Lower lobe of right lung (tissue), 2 donors: ENCODE results near the gene PCNT. TPM values are rescaled to one million over a fixed set of nuclear protein-coding genes. Genes with fewer than 3 reads are reported as not detected.
A peak's percentile ranks its signal among the peaks of the same experiment; 100 is the strongest.

ENCODE experiments used
- ATAC-seq, 2 donors: fragments of 200-7000 bp; cut with Tn5 transposase; one replicate each; pipeline ENCODE4 v1.9.1; 2020 to 2022; ENCODE audit warnings: mild to moderate bottlenecking in 2 of 2, moderate library complexity in 2 of 2
- DNase-seq: peaks from one replicate; pipeline ENCODE4 v3.0.0-alpha.2; 2020
- H3K27ac ChIP-seq: fragments of 200-600 bp; one replicate; pipeline ENCODE4 v1.8.0; 2022
- H3K27me3 ChIP-seq: fragments of 200-600 bp; one replicate; pipeline ENCODE4 v1.8.0; 2022; ENCODE audit warnings: low read depth
- H3K36me3 ChIP-seq: fragments of 200-600 bp; one replicate; pipeline ENCODE4 v1.8.0; 2022; ENCODE audit warnings: mild to moderate bottlenecking
- H3K4me1 ChIP-seq: fragments of 200-600 bp; one replicate; pipeline ENCODE4 v1.8.0; 2022
- H3K4me3 ChIP-seq: fragments of 200-600 bp; one replicate; pipeline ENCODE4 v1.8.0; 2022; ENCODE audit warnings: mild to moderate bottlenecking
- H3K9me3 ChIP-seq: fragments of 200-600 bp; one replicate; pipeline ENCODE4 v1.8.0; 2022
- intact Hi-C: fragments of 100-400 bp; cut with DNase I; formaldehyde crosslinking; loops from one replicate; pipeline ENCODE4 v1.11.0; 2022
- total RNA-seq: library from RNA; stranded (reverse); fragmentation: NEBNext Ultra II Directional; extraction: Animal tissue kit (Norgen Biotek cat#: 25700); gene quantifications from one replicate; pipeline ENCODE4 v1.2.1, GENCODE V29; 2021
- TF ChIP-seq, protein P1 (sequence below): fragments of 200-600 bp; IDR thresholded peaks from one replicate; pipeline ENCODE4 v1.8.0; 2022; ENCODE audit warnings: antibody characterized with exemption, mild to moderate bottlenecking
- donor health status: DM: no; HTN: yes; CAD: no; lungs with severe emphysema.

PCNT gene
- total RNA-seq, 1 donor from 2014 or later, result 36.5 TPM

- Histone ChIP-seq H3K4me1 (no peaks in the 10 kb centered on the region), H3K4me3 (no peak overlapping the region), H3K36me3 (peaks cover 16% of the 10 kb centered on the region), H3K27me3 (no peaks in the 10 kb centered on the region), H3K9me3 (no peaks in the 10 kb centered on the region), H3K27ac (no peak overlapping the region)
- DNase-seq (no peak), ATAC-seq (no peak)
- intact Hi-C loops, result no loop called here
- TF ChIP-seq, protein P1, sequence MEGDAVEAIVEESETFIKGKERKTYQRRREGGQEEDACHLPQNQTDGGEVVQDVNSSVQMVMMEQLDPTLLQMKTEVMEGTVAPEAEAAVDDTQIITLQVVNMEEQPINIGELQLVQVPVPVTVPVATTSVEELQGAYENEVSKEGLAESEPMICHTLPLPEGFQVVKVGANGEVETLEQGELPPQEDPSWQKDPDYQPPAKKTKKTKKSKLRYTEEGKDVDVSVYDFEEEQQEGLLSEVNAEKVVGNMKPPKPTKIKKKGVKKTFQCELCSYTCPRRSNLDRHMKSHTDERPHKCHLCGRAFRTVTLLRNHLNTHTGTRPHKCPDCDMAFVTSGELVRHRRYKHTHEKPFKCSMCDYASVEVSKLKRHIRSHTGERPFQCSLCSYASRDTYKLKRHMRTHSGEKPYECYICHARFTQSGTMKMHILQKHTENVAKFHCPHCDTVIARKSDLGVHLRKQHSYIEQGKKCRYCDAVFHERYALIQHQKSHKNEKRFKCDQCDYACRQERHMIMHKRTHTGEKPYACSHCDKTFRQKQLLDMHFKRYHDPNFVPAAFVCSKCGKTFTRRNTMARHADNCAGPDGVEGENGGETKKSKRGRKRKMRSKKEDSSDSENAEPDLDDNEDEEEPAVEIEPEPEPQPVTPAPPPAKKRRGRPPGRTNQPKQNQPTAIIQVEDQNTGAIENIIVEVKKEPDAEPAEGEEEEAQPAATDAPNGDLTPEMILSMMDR, result no peak
Measured at GRCh38 chr21:46379691-46380090, 55.7 kb downstream of the PCNT start.

- no peaks in the 10 kb centered on the region for H3K9me3 ChIP-seq
- peaks cover 23% of the 10 kb centered on the region for H3K36me3 ChIP-seq
- no peak for ATAC-seq
Measured at GRCh38 chr21:46381541-46381940, 57.6 kb downstream of the PCNT start.

DNA sequence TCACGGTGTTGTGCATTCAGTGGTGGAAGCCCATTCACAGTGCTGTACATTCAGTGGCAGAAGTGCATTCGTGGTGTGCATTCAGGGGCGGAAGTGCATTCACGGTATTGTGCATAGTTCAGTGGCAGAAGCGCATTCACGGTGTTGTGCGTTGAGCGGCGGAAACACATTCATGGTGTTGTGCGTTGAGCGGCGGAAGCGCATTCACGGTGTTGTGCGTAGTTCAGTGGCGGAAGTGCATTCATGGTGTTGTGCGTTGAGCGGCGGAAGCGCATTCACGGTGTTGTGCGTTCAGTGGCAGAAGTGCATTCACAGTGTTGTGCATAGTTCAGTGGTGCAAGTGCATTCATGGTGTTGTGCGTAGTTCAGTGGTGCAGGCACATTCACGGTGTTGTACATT, 60.6 kb downstream of the PCNT start:
- intact Hi-C loops, result no loop called here
- no peak for ATAC-seq
- no peaks in the 10 kb centered on the region for H3K9me3 ChIP-seq
- peaks cover 40% of the 10 kb centered on the region for H3K36me3 ChIP-seq
- no peaks in the 10 kb centered on the region for H3K4me1 ChIP-seq
- no peak overlapping the region for H3K4me3 ChIP-seq
- TF ChIP-seq, protein P1, result no peak
- no peaks in the 10 kb centered on the region for H3K27me3 ChIP-seq
- DNase-seq, result no peak
- no peak overlapping the region for H3K27ac ChIP-seq

More at GRCh38 chr21:46381541-46381940, 57.6 kb downstream of the PCNT start:
- H3K4me3 ChIP-seq, result no peak overlapping the region
- intact Hi-C loops, result no loop called here
- no peaks in the 10 kb centered on the region for H3K27me3 ChIP-seq
- DNase-seq, result no peak
- H3K4me1 ChIP-seq, result no peaks in the 10 kb centered on the region
- no peak overlapping the region for H3K27ac ChIP-seq
- TF ChIP-seq, protein P1, result no peak

DNA sequence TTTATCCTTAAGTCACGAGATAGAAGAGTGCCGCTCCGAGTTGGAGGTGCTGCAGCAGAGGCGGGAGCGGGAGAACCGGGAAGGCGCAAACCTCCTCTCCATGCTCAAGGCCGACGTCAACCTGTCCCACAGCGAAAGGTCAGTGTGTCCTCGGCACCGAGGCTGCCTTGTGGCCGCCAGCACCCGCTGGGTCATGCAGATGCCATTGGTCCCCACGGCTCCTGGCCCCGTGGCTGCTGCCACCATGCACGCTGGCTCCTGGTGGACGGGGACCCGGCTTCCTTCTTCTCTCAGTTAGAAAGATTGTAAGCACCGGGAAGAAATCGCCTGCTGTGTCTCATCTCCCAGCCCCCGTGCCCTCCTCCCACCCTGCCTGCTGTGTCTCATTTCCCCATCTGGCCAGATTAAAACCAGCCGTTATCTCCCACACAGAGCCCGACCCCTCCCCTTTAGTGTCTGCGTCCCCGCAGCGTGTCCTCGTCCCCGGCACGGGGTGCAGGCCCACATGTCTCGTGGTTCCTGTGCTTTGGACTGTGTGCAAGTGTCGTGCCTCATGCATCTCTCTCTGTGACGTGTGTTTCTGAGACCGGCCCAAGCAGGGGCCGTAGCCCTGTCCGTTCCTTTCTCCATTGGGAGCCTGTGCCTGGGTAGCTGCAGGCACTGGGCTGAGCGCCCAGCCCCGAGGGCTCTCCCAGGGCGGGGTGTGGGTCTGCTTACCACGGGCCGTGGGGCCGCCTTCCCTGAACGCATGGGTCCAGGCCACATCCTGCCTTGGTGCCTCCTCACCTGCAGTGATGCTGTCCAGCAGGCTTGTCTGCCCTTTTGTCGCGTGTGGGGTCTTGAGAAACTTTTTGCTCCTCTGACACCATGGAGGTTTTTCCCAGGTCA, 62.1 kb downstream of the PCNT start:
- ATAC-seq, result peak in 1 of 2 donors; percentile 40
- no peak overlapping the region for H3K4me3 ChIP-seq
- no peaks in the 10 kb centered on the region for H3K9me3 ChIP-seq
- H3K27me3 ChIP-seq, result no peaks in the 10 kb centered on the region
- no peak for DNase-seq
- H3K4me1 ChIP-seq, result no peaks in the 10 kb centered on the region
- peaks cover 56% of the 10 kb centered on the region for H3K36me3 ChIP-seq
- no peak overlapping the region for H3K27ac ChIP-seq
- intact Hi-C loops, result no loop called here
- TF ChIP-seq, protein P1, result no peak

DNA sequence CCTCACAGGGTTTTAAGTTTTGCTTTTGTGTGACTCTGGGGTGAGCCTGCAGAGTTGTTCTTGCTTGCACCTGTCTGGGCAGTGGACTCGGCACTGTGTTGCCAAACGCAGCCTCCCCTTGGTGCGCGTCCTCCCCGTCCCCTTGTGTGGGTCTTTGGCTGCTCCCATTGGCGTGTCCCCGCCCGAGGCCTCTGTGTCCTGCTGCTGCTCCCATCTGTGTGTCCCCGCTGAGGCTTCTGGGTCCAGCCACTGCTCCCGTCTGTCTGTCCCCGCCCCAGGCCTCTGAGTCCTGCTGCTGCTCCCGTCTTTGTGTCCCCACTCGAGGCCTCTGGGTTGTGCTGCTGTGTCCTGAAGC, 62.8 kb downstream of the PCNT start:
- H3K27ac ChIP-seq, result no peak overlapping the region
- DNase-seq (no peak), ATAC-seq (peak in 1 of 2 donors; percentile 23)
- H3K4me3 ChIP-seq, result no peak overlapping the region
- TF ChIP-seq, protein P1, result no peak
- H3K9me3 ChIP-seq, result no peaks in the 10 kb centered on the region
- H3K27me3 ChIP-seq, result no peaks in the 10 kb centered on the region
- peaks cover 59% of the 10 kb centered on the region for H3K36me3 ChIP-seq
- intact Hi-C loops, result no loop called here
- H3K4me1 ChIP-seq, result no peaks in the 10 kb centered on the region
